ENCODE data around the gene SIX6.

DNA sequence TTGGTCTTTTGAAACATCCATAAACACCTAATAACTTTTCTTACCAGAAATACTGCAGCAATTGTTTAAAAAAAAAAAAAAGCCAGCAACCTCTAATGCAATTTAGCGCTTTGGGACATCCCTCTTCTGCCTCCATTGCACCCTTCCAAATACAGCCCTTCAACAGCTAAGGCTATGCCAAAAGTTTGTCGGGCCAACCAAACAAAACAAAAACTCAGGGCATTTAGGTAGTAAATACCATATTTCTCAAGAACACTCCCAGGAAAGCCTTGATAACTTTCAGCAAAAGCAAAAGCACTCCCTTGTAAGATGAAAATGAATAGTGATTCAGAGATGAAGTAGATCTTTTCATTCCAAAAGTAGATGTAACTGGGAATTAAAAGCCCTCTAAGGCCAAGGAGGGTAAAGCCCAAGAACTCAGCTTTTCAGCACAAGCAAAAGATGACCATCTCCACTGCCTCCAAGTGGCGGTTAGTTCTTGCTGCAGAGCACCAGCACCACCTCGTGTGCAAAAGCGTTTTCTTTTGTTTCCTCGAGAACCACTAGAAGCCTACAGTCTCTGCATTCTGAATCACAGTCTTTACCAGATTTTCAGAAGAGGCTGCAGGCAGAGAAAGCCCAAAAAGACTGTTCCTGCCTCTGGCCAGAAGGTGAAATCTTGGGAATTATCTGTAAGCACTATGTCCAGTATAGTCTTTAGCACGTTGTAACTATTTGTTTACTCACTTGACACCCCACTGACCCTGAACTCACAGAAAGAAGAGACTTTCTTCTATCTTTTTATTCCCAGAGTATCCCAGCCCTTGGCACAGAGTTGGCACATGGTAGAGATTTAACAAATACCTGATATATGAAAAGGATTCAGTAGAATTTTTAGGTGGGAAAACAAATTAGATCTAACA is 53.1 kb downstream of the SIX6 start:
- TF ChIP-seq, protein P1, sequence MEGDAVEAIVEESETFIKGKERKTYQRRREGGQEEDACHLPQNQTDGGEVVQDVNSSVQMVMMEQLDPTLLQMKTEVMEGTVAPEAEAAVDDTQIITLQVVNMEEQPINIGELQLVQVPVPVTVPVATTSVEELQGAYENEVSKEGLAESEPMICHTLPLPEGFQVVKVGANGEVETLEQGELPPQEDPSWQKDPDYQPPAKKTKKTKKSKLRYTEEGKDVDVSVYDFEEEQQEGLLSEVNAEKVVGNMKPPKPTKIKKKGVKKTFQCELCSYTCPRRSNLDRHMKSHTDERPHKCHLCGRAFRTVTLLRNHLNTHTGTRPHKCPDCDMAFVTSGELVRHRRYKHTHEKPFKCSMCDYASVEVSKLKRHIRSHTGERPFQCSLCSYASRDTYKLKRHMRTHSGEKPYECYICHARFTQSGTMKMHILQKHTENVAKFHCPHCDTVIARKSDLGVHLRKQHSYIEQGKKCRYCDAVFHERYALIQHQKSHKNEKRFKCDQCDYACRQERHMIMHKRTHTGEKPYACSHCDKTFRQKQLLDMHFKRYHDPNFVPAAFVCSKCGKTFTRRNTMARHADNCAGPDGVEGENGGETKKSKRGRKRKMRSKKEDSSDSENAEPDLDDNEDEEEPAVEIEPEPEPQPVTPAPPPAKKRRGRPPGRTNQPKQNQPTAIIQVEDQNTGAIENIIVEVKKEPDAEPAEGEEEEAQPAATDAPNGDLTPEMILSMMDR (IDR thresholded peaks at IDR 0.05) = peak in 5 of 6 experiments; percentile 45 to 68 (median 67)
- TF ChIP-seq POLR2A (IDR thresholded peaks at IDR 0.05) = no peak
